ENCODE results near the gene DAPK3. TPM values are rescaled to one million over a fixed set of nuclear protein-coding genes. Genes with fewer than 3 reads are reported as not detected.

Gene DAPK3
- total RNA-seq, 4 donors from 2014 or later = 54.6 to 89.0 (median 82.3) TPM

DNA sequence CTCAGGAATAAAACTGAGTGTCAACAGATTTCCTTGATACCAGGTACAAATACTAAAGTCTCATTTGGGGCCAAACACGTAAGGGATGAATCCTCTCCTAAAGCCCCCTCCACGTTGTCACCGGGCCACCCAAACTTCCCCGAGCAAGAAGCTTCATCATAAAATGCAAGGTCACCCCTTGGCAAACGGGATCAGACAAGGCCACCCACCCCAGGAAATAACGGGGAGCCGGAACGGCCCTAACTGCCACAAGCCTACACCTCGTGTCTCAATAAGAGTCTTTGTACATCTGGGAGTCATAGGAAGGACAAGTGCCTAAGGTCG is 13.6 kb upstream of the DAPK3 start:
- WGBS, 2 donors (ENCODE audit: low coverage in 1 of 2) = 0 to 1% methylated on average over 4 to 9 of the region's 10 CpGs
- in situ Hi-C loops (cut with MboI; ENCODE audit: low pct_ligation_motif_present in 1 of 4, low pct_unique_long_range_greater_than_20kb in 1 of 4, low sequenced_read_pairs in 3 of 4) = loop anchor here in 2 of 4 donors (10.0 to 25.0 kb wide), 2 partner anchors 153 to 200 kb away; partner anchors contain the start of genes ANKRD24 (in 2 of the 2) and SIRT6 (in 2 of the 2)
- intact Hi-C loops (cut with DNase I; ENCODE audit: low total_unique reads) = no loop called here
- peaks cover 22 to 45% (median 37%) of the 10 kb centered on the region in 4 donors for H3K4me1 ChIP-seq
- H3K27ac ChIP-seq = peak overlapping the region; percentile 91 to 94 (median 94)
- no peaks in the 10 kb centered on the region for H3K9me3 ChIP-seq
- H3K27me3 ChIP-seq = no peaks in the 10 kb centered on the region
- no peak for DNase-seq
- TF ChIP-seq EP300 (IDR thresholded peaks at IDR 0.05; ENCODE audit: low read depth) (no peak), POLR2AphosphoS5 (IDR thresholded peaks at IDR 0.05) (no peak), POLR2A (IDR thresholded peaks at IDR 0.05) (no peak)
- TF ChIP-seq, protein P1, sequence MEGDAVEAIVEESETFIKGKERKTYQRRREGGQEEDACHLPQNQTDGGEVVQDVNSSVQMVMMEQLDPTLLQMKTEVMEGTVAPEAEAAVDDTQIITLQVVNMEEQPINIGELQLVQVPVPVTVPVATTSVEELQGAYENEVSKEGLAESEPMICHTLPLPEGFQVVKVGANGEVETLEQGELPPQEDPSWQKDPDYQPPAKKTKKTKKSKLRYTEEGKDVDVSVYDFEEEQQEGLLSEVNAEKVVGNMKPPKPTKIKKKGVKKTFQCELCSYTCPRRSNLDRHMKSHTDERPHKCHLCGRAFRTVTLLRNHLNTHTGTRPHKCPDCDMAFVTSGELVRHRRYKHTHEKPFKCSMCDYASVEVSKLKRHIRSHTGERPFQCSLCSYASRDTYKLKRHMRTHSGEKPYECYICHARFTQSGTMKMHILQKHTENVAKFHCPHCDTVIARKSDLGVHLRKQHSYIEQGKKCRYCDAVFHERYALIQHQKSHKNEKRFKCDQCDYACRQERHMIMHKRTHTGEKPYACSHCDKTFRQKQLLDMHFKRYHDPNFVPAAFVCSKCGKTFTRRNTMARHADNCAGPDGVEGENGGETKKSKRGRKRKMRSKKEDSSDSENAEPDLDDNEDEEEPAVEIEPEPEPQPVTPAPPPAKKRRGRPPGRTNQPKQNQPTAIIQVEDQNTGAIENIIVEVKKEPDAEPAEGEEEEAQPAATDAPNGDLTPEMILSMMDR (IDR thresholded peaks at IDR 0.05) = no peak
- H3K36me3 ChIP-seq = peaks cover 0 to 45% (median 20%) of the 10 kb centered on the region in 4 donors
- peak overlapping the region; percentile 74 to 82 (median 81) for H3K4me3 ChIP-seq

GRCh38 chr19:3983936-3984583 is 13.2 kb upstream of the DAPK3 start:
- peaks cover 22 to 45% (median 37%) of the 10 kb centered on the region in 4 donors for H3K4me1 ChIP-seq
- peak overlapping the region; percentile 74 to 82 (median 81) for H3K4me3 ChIP-seq
- intact Hi-C loops (cut with DNase I; ENCODE audit: low total_unique reads) (no loop called here), in situ Hi-C loops (cut with MboI; ENCODE audit: low pct_ligation_motif_present in 1 of 4, low pct_unique_long_range_greater_than_20kb in 1 of 4, low sequenced_read_pairs in 3 of 4) (loop anchor here in 2 of 4 donors (10.0 to 25.0 kb wide), 2 partner anchors 153 to 201 kb away; partner anchors contain the start of genes ANKRD24 (in 2 of the 2) and SIRT6 (in 2 of the 2))
- H3K9me3 ChIP-seq = no peaks in the 10 kb centered on the region
- TF ChIP-seq POLR2A (IDR thresholded peaks at IDR 0.05) (no peak), POLR2AphosphoS5 (IDR thresholded peaks at IDR 0.05) (peak; percentile 46 to 71 (median 70))
- DNase-seq = peak; percentile 70
- peak overlapping the region; percentile 91 to 94 (median 94) for H3K27ac ChIP-seq
- WGBS, 2 donors (ENCODE audit: low coverage in 1 of 2) = 20 to 61% methylated on average over 3 to 27 of the region's 30 CpGs
- H3K27me3 ChIP-seq = no peaks in the 10 kb centered on the region
- H3K36me3 ChIP-seq = peaks cover 0 to 50% (median 23%) of the 10 kb centered on the region in 4 donors

DNA sequence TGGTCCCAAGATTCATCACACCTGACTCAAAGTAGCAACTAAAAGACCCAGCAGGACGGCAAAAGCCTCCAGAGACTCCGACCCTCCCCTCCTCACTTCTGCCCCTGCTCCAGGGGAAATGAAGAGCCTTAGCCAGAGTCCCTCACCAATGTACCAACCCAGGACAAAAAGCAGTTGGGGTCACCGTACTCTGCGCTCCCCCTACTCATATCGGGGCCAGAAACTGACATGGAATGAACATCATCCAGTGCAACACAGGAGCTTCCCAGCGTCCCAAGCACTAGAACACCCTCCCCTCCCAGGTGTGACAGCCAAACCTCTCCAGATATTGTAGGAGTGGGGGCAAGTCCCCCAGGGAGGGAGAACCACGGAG is 12.6 kb upstream of the DAPK3 start:
- Histone ChIP-seq H3K27ac (peak overlapping the region; percentile 91 to 94 (median 94)), H3K4me3 (peak overlapping the region in 1 of 4 donors; percentile 81), H3K27me3 (no peaks in the 10 kb centered on the region), H3K4me1 (peaks cover 22 to 45% (median 37%) of the 10 kb centered on the region in 4 donors), H3K36me3 (peaks cover 0 to 55% (median 25%) of the 10 kb centered on the region in 4 donors), H3K9me3 (no peaks in the 10 kb centered on the region)
- WGBS, 2 donors (ENCODE audit: low coverage in 1 of 2) = 40 to 64% methylated on average over 1 to 7 of the region's 7 CpGs
- intact Hi-C loops (cut with DNase I; ENCODE audit: low total_unique reads) = no loop called here
- no peak for DNase-seq
- in situ Hi-C loops (cut with MboI; ENCODE audit: low pct_ligation_motif_present in 1 of 4, low pct_unique_long_range_greater_than_20kb in 1 of 4, low sequenced_read_pairs in 3 of 4) = loop anchor here in 2 of 4 donors (10.0 to 25.0 kb wide), 2 partner anchors 154 to 201 kb away; partner anchors contain the start of genes ANKRD24 (in 2 of the 2) and SIRT6 (in 2 of the 2)
- TF ChIP-seq POLR2A (IDR thresholded peaks at IDR 0.05) = no peak

DNA sequence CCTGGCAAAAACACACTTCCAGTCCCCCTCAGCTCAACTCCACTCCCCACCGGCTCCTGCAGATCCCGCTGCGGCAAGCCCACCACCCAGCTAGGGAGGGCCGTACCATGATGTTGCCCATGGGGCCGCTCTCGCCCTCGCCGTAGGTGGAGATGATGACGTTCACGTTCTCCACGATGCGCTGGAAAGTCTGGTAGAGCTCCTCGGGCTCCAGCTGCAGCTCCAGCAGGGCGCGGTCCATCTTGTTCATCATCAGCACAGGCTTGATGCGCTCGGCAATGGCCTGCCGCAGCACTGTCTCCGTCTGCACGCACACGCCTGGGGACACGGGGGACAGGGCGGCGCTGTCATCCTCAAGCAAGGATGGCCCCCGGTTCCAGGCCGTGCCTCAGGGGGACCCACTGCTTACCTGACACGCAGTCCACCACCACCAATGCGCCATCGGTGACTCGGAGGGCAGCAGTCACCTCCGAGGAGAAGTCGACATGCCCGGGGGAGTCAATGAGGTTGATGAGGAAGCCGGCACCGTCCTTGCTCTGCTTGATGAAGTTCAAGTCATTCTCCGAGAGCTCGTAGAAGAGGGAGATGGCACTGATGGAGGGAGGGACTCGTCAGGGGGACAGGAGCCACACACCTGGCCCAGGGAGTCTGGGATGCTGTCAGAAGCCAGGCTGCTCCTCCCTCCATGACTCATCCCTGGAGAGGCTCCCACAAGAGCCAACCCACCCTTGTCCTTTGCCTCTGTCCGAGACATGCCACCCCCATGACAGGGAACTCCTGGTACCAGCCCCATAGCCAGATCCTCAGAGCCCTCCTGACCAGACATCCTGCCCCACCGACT is 12.0 kb upstream of the DAPK3 start:
- Histone ChIP-seq H3K36me3 (peaks cover 0 to 61% (median 29%) of the 10 kb centered on the region in 4 donors), H3K4me1 (peaks cover 18 to 42% (median 34%) of the 10 kb centered on the region in 4 donors), H3K9me3 (no peaks in the 10 kb centered on the region), H3K27ac (peak overlapping the region; percentile 91 to 94 (median 94)), H3K27me3 (no peaks in the 10 kb centered on the region), H3K4me3 (peak overlapping the region in 1 of 4 donors; percentile 81)
- TF ChIP-seq, protein P1 (IDR thresholded peaks at IDR 0.05) = no peak
- TF ChIP-seq POLR2AphosphoS5 (IDR thresholded peaks at IDR 0.05) = peak in 1 of 3 donors; percentile 47
- no peak for TF ChIP-seq POLR2A (IDR thresholded peaks at IDR 0.05)
- no peak for TF ChIP-seq EP300 (IDR thresholded peaks at IDR 0.05; ENCODE audit: low read depth)
- intact Hi-C loops (cut with DNase I; ENCODE audit: low total_unique reads) (no loop called here), in situ Hi-C loops (cut with MboI; ENCODE audit: low pct_ligation_motif_present in 1 of 4, low pct_unique_long_range_greater_than_20kb in 1 of 4, low sequenced_read_pairs in 3 of 4) (loop anchor here in 2 of 4 donors (10.0 to 25.0 kb wide), 2 partner anchors 154 to 202 kb away; partner anchors contain the start of genes ANKRD24 (in 2 of the 2) and SIRT6 (in 2 of the 2))
- 89% methylated on average over 40 of the region's 40 CpGs; no CpG with 5 or more reads in 1 of the 2 donors for WGBS, 2 donors (ENCODE audit: low coverage in 1 of 2)
- no peak for DNase-seq

Measured in transverse colon (tissue), 4 donors.